GM19240 (cell line): Measurements from ENCODE around the gene KIAA0513.
"Not testable (repeated sequence)": the region's sequence is repeated elsewhere in the genome, so short reads cannot be mapped to it uniquely, and the experiment has no call there.

Experiments used
- DNase-seq: peaks from one replicate; pipeline ENCODE4 v3.0.0; 2011; ENCODE audit warnings: low spot score; ENCODE audit not compliant: insufficient read length

The KIAA0513 gene

DNA sequence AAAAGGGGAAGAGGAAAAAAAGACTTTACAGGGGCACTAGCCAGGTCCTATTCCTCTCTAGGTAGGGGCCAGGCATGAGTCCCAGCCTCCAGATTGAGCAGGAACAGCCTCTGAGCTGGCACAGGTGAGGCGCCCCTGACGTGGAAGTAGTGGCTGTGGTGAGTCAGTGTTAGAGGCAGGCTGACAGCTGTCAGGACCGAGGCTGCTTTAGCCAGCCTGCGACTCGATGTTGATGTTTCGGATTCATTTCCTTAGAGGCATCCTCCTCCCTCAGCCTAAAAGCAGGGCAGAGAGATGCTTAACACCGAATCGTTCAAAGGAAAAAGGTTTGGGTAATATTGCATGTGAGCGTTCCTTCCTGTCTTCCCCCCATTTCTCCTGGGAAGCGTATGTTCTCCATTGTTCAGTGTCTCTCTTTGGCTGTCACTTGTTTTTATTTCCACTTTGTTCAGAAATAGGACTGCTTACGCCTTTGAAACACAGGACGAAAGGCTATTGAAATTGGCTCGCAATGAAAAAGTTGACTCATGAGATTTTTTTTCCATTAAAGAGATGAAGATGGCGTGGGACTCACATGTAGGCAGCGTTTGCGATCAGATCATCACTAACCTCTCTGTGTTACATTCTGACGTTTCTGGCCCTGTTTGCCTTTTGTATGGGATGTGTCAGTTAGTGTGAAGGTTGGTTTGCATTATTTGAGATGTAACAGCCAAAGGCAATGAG, 1.3 kb downstream of the KIAA0513 start:
- DNase-seq: no peak

DNA sequence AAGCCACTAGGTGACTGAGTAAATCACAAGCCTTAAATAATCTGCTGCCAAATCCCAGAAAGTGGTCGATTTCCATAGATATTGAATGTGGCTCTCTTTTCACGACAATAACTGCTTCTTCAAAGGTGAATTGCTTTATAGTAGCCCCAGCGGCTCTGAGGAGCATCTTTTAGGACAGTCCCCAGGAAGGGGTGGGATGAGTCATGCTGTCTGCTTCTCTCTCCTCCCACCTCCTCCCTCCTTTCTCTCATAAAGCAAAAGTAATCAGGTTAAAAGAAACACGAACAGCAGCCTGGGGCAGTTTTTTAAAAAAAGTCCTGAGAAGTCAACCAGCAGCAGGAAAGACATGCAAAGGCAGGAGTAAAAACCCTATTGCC, 1.8 kb downstream of the KIAA0513 start:
- DNase-seq: peak; percentile 38

DNA sequence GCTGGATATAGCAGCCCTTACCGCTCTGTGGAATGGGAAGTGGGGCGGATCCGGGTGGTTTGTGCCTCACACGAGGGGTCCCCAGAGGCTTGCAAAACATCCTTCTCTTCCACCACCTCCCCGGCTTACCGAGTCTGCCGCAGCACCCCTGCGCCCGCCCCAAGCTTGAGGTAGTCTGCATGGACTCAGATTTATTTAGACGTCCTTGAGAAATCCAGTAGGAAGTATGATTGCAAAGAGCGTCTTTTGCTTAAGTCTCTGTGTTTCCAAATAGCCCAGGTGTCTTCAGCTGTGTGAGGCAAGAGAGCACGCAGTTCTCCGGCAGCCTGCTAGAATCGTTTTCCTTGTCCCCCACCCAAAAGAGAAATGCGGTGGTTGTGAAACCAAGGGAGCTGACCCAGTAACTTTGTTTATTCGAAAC, 2.4 kb downstream of the KIAA0513 start:
- no peak for DNase-seq

DNA sequence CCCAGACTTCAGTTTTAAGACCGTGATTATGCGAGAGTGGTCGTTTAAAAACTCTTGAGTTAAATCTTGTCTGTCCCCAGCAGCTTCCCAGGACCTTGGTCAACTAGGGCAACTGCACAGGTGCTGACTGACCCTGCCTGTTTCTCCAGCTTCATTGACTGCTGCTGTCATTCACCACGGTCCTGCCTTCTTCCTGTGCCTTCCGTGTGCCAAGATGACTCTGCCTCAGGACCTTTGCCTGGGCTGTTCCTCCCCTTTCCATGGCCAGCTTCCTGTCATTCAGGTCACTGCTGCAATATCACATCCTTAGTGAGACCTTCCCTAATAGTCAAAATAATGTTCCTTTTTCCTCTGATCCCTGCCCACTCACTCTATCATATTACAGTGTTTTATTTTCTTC, 3.9 kb downstream of the KIAA0513 start:
- no peak for DNase-seq

DNA sequence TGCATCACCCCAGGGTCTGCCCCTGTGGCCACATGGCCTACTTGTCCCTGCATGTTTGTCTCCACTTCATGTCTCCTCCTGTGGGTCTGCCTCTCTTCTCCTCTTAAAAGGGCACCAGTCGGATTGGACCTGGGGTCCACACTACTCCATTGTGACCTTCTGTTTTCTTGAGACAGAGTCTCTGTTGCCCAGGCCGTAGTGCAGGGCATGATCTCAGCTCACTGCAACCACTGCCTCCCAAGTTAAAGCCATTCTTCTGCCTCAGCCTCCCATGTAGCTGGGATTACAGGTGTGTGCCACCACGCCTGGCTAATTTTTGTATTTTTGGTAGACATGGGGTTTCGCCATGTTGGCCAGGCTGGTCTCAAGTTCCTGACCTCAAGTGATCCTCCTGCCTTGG, 4.6 kb downstream of the KIAA0513 start:
- DNase-seq: not testable (repeated sequence)

DNA sequence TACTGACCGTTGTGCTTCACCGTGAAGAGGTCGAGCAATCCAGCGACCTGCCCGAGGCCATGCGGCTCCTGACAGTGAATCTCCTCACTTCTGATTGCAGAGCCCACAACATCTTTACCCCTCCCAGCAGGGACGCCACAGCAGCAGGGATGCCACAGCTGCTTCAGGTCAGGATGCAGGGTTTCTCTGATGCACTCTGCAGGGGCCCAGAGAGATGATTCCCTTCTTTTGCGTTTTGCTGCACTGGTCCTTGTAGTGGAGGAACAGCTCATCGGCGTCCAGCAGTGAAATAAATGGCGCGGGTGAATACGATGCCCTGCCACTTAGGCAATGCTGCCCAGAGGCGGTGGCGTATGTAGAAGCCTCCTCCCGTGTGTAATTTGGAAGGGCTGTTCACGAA, 5.6 kb downstream of the KIAA0513 start:
- no peak for DNase-seq

DNA sequence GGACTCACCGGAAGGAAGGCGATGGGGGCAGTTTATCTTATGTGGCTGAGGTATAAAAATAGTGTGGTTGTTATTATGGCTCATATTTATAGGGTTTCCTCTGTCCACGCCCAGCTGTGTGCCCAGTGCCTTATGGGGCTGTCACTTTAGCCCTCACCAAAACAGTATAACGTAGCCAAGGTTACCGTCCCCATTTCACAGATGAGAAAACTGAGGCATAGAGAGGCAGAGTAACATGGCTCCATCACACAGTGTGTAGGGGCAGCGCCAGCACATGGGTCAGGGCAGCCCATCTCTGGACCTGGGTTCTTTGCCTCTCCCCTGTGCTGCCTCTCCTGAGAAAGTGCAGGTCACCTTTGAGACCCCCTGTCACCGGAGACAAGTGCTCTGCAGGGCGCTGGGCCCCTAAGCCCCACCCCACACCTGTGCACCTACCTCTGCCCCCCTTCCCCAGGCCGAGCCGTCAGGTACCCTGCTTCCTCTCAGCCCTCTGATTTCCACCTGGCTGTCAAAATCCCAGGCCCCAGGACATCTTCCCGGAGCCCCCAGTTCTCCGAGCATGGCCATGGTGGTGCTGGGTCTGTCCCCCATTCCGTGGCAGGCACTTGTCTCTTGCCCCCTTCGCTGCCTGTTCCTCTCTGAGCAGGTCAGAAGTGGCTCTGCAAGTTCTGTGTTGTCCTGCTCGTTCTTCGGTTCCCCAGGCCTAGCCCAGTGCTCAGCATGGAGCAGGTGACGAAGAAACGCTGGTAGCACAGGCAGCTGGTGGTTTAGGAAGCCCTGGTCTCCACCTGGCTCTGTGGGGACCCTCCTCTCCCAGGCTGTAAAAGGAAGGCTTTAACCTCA, 7.2 kb downstream of the KIAA0513 start:
- no peak for DNase-seq

DNA sequence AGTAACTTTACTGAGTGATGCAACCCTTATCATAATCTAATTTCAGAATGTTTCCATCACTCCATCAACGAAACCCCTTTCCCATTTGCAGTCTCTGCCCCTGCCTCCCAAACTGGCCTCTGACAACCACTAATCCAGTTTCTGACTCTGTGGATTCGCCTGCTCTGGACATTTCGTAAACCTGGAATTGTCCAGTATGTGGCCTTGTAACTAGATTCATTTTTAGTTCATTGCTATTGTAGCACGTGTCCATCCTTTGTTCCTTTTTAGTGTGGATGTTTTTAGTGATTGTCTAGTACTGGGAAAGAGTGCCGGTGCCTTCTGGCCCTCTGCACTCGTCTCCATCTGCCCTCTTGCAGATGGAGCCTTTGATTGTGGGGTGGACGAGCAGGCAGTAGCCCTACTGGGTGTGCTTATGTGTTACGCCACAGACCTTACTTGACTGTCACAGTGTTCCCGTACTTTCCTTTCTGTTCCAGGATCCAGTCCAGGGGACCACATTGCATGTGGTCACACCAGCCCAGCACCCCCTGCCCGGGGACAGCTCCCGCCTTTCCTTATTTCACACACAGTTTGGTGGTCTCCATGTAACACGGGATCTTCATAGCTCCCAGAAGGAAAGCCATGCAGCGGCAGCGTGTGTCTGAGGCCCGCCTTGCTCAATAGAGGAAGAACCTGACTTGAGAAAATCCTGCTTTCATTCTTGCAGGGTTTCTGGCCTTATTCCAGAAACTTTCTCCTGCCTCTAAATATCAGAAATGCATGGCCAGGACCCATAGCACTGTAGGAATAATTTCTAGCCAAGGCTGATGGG, 8.8 kb downstream of the KIAA0513 start:
- no peak for DNase-seq

DNA sequence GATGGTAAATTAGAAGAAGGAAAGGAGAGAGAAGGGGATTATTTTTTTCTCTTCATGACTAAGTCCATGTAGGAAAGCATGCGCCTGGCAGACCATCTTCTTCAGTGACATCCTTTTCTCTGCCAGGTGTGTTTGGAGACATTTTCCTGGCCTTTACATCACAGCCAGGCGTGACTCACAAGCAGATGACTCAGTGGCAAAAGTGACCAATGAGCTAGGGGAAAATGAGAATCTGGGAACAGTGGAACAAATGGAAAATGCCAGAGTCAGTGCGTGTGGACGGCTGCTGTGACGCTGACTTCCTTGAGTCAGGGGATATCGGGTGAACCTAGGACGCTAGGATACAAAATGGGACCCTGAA, 9.4 kb downstream of the KIAA0513 start:
- DNase-seq: no peak

DNA sequence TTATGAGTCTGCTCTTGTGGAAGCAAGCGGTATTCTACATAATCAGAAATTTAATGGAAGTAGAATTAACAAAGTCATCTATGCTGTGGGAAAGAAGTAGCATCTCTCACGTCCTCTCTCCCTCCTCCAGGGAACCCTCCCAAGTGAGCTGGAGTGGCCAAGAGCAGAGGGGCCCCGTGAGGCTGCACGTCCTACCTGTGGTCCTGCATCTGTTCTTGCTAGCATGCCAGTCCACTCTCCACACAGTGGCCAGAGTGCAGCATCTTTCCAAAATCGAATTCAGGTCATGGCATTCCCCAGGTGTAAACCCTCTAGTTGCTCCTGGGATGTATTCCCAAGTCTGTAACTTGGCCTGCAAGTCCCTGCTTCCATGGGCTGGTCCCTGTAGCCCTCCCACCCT, 10.1 kb downstream of the KIAA0513 start:
- no peak for DNase-seq

DNA sequence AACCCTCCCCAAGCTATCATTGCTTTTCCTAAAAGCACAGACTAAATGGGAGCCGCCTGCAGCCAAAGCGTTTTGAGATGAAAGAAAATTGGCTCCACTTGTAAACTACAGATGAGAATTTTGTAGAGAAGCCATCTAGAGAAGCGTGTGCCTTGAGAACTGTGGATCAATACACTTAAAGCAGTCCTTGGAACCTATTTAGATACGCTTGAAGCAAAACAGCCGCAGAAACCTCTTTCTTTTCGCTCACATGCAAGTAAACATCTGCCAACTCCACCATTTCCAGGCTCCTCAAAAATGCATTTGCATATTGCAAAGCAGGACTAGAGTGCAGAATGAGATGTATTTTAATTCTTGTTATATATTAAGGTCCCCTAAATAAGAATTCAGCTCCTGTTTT, 13.1 kb downstream of the KIAA0513 start:
- DNase-seq: no peak

DNA sequence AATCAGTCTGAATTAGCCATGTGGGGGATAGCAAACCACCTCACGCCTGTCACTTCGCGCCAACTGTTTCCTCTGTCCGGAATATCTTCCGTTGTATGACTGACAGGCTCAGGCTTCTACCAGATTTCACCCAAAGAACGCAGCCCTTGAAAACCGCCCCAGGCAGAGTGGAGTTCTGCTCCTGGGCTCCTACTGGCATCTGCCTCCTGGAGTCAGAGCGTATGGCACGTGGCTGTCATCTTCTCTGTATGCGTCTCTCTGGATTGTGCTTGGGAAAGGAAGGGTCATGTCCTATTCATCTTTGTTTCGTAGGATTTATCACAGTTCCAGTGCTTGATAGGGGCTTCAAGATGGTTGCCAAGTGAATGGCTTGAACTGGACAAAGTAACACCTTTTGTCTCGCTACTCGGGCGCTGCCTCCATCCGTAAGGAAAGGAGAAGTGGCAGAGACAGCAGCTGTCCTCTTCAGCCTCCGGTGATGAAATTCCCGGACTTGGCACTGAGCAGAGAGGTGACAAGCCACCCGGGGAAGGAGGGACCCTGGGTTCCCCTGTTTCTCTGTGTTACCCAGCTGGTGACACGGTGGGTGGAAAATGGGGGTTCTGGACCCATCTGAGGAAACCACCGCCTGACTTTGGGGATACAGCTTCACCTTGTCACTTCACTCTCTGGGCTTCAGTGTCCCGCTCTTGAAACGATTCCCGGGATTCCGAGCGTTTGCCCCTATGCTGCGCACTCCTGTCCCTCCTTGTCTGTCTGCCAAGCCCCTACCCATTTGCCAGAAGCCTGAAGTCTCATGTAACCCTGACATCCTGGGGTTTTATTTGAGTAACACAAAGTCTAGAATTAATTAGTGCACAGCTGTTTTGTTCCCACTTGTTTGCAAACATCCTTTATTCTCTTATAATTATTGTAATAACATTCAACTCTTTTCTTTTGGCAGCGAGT, 13.9 kb downstream of the KIAA0513 start:
- DNase-seq: no peak

DNA sequence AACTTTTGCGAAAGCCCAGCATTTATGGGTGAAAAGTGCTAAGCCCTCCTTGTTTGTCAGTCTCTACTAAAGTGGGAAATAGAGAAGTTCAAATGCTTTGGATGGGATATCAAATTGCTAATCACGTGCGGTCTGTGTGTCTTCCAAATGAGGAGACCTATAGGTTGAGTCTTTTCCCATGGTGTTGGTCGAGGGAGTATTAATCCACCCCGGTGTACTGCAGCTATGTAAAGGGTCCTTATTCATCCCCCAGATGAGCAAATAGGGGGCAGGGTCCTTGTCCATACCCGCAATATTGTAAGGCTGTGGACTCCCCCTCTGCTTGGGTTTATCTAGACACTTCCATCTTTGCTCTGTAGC, 14.6 kb downstream of the KIAA0513 start:
- DNase-seq: no peak

DNA sequence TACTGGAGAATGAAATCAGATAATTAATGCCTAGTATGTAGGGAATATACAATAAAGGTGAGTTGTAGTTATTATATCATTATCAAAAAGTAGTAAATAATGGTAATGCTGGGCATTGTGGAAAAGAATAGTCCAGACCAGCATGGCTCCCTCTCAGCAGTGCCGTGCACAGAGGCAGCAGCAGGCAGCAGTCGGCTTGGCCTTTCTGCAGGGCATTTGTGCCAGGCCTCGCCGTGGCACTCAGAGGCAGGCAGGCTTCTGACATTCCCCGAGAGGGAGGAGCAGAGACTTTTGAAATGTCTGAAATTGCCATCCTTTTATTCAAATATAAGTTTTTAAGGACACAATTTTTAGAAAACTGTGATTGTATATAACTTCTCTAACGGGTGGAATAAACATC, 15.0 kb downstream of the KIAA0513 start:
- no peak for DNase-seq

DNA sequence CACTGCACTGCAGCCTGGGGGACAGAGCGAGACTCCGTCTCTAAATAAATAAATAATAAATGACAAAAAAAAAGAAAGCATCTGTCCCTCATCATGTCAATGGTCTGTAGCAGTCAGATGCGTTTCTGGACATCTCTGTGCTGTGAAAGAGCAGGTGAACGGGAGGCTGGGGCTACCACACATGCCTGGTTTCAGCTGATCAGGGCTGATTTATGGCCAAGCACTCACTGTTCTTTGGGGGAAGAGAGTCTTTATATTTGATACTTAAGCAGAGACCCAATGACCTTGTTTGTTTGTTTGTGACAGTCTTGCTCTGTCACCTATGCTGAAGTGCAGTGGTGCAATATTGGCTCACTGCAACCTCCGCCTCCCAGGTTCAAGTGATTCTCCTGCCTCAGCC, 17.5 kb downstream of the KIAA0513 start:
- DNase-seq: no peak

DNA sequence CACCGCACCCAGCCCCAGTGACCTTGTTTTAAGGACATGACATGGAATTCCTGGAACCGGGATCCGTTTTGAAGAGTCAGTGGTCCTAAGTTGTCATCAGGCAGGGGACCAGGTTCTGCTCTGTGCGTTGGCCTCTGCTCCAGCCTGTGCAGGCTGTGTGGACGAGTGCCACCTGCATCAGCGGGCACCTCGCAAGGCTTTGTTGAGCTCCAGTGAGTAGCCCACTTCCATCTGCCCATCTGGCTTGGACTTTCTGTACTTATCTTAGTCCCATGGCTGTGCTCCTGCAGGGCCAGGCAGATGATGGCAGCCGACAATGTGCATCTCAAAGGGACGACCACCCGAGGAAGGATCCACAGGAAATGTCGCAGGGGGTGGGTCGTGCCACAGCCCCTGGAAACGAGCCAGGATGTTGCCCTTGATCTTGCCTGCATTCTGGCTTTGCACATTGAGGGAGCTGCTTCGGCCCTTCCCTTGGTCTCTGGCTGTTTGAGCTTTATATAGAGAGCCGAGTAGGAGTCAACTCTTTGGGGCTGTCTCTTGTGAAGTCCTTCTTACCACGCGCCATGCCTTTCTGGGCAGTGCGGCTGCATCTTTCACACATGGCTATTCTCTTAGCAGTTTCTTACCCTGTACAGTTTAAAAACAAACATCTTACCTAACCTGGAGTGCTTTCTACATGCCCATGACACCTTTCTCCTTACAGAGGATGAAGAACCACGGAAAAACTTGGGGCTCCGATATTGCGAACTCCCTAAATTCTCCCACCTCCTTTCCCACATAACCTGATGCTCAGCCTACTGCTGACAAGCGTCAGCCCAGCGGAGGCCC, 18.3 kb downstream of the KIAA0513 start:
- no peak for DNase-seq

DNA sequence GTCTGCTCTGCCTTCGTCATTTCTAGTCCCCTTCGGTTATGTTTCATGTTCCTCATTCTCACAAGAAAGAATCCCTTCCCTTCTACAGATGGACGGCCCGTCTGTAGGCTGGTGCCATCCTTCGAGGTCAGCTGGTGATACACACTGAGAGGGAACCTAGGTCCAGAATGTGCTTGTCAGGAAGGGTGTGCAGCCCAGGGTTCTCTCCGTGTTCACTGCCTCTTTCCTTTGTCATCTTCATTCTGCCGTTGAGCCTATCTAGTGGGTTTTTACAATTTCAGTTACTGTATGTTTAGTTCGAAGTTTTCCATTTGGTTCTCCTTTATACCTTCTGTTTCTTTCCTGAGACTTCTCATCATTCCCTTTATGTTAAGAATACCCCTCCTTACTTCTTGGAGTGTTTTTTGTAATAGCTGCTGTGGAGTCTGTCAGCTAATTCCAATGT, 18.9 kb downstream of the KIAA0513 start:
- DNase-seq: no peak

DNA sequence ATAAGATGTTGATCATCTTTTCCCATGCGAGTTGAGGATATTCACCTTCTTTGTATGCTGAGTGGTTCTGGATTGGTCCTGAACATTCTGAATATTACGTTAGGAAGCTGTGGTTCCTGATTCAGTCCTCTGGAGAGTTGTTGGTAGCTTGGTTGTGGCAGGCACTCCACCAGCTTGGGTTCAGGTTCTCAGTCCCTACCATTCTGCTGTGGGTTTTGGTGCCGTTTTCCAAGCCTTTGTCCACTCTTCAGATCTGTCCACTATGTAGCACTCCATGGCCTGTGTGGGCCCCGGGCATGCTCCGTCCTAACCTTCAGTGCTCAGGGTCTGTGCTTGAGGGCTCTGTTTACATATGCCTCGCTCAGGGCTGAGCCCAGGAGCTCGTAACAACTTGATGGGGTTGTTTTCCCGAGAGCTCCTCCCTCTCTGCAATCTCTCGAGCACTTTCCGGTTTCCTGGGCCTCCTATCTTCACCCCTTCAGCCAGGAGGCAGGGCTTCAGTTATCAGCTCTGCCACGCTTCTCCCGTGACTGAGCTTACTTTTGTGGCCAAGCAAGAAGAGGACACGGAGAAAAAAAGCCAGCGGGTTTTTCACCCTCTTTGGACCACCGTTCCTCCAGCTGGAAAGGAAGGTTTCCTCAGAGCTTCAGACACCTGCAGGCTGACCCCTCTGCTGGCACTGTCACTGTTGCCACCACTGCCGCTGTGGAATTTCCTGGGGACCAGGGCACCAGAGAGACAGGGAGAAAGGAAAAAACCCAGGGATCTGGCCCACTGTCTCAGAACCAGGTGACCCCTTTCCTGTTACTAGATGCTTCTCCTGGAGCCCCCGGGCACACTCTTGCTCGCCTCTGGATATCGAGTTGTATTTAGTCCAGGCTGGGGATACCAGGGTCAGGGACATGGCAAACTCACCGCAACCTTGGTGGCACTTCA, 19.6 kb downstream of the KIAA0513 start:
- no peak for DNase-seq

DNA sequence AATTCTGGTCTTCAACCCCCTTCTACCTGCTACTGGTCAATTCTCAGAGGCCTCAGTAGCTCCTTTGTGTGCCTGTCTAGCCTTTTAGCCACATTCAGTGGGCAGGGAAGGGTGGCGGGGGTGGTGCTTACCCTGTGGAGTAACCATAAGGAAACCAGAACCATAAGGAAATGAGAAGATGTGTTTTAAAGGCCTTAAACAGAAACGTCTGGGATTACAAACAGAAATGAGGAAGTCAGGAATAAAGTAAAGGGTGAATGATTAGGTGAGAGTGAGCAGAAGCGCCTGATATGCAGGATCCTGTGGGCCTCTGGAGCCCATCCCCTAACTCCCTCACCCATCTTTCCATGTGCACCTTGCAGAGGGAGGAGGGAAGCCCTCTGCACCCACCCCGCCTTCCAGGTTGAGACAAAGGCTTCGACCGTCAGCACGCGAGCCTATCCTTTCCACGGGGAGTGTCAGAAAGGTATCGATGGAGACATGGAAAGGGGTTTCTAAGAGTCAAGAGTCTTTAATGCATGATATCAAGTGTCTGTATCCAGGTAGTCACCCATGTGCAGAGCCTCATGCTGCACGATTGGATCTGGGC, 20.4 kb downstream of the KIAA0513 start:
- DNase-seq: no peak
